ENCODE data around the gene GP5. TPM values are rescaled to one million over a fixed set of nuclear protein-coding genes. Genes with fewer than 3 reads are reported as not detected.
A peak's percentile ranks its signal among the peaks of the same experiment; 100 is the strongest.

The GP5 gene, protein sequence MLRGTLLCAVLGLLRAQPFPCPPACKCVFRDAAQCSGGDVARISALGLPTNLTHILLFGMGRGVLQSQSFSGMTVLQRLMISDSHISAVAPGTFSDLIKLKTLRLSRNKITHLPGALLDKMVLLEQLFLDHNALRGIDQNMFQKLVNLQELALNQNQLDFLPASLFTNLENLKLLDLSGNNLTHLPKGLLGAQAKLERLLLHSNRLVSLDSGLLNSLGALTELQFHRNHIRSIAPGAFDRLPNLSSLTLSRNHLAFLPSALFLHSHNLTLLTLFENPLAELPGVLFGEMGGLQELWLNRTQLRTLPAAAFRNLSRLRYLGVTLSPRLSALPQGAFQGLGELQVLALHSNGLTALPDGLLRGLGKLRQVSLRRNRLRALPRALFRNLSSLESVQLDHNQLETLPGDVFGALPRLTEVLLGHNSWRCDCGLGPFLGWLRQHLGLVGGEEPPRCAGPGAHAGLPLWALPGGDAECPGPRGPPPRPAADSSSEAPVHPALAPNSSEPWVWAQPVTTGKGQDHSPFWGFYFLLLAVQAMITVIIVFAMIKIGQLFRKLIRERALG
- 0.15 TPM for total RNA-seq (2021; ENCODE audit: unreplicated experiment)
- polyA plus RNA-seq (2012), result 0.01 TPM in 1 of 2 replicates, not detected in the other
- percentile 41 among the genes with signal in this experiment for Bru-seq, nascent RNA
- BruChase-seq, experiment 1, labeled RNA remaining after a 6-hour chase, result percentile 25 among the genes with signal in this experiment
- percentile 25 among the genes with signal in this experiment for BruChase-seq, experiment 2, labeled RNA remaining after a 2-hour chase
- long read RNA-seq, result 0 reads

DNA sequence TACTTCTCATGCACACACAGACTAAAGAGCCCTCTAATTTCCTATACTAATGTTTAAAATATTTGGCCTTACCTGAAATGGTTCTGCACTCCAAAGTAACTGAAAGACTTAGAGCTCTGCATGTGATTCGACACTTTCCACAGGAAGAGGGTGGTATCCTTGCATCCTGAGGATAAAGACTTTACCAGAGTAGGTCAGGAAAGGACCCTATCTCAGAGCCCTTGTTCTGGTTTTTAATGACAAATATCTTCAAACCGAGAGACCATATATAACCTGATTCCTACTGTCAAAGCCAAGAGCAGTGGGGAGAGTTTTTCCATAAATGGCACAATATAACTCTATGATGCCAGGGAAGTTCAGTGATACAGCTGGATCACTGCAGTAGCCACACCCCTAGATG lies at the start of gene GP5:
Gene GP5, minus strand, starts transcription at position 101 of the 400 bp plus-strand sequence. CDS start 984 bp downstream, outside the sequence.
- Histone ChIP-seq H3K9me2 (ENCODE audit: insufficient read depth) (no peaks in the 10 kb centered on the region), H3K4me2 (ENCODE audit: low read length) (no peak within 1 kb of the TSS), H3K9me3 (ENCODE audit: control insufficient read depth in 1 of 2, insufficient read depth in 1 of 2, low read depth in 1 of 2, low read length in 2 of 2) (no peaks in the 10 kb centered on the region), H2AFZ (ENCODE audit: low read depth, low read length, poor library complexity, severe bottlenecking) (no peak within 1 kb of the TSS), H3K27me3 (ENCODE audit: insufficient read depth, low read length) (no peaks in the 10 kb centered on the region), H3K9ac (ENCODE audit: low read length) (no peak within 1 kb of the TSS), H4K20me1 (ENCODE audit: insufficient read depth) (no peaks in the 10 kb centered on the region), H3K4me3 (replicated peaks in 1 of 2; ENCODE audit: low read depth in 1 of 2, low read length in 2 of 2) (no peak within 1 kb of the TSS), H3K4me1 (ENCODE audit: control insufficient read depth in 1 of 2, insufficient read depth in 2 of 2, low read length in 2 of 2) (no peaks in the 10 kb centered on the region; a peak in 1 of 4 replicates), H3K36me3 (ENCODE audit: control insufficient read depth in 1 of 2, insufficient read depth in 2 of 2, low read length in 2 of 2) (0 out of 4 replicates have a peak, but pooled peaks cover 0 to 2% of the 10 kb centered on the region in 2 experiments), H3K79me2 (ENCODE audit: insufficient read depth, low read length) (no peaks in the 10 kb centered on the region), H3K27ac (ENCODE audit: low read depth, low read length) (no peak within 1 kb of the TSS)
- DNase-seq (ENCODE audit: low read depth, low spot score), result no peak
- intact Hi-C loops (cut with micrococcal nuclease), result no loop called here
- BruUV-seq (replicated peaks), result no TSS peak
- POLR2A ChIA-PET, result no interaction called here
- no peak for TF ChIP-seq JUND (IDR thresholded peaks at IDR 0.05)
- TF ChIP-seq MAX (IDR thresholded peaks at IDR 0.05), result no peak
- TF ChIP-seq, protein P1, sequence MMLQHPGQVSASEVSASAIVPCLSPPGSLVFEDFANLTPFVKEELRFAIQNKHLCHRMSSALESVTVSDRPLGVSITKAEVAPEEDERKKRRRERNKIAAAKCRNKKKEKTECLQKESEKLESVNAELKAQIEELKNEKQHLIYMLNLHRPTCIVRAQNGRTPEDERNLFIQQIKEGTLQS (IDR thresholded peaks at IDR 0.05), result no peak
- TF ChIP-seq YY1 (IDR thresholded peaks at IDR 0.05; ENCODE audit: extremely low read depth, insufficient replicate concordance, low read depth, low read length), result no peak
- no peak for TF ChIP-seq POLR2AphosphoS5 (IDR thresholded peaks at IDR 0.05; ENCODE audit: low read depth, low read length)
- TF ChIP-seq SIN3A (IDR thresholded peaks at IDR 0.05; ENCODE audit: low read depth), result no peak
- TF ChIP-seq EGR1 (IDR thresholded peaks at IDR 0.05; ENCODE audit: low read depth), result no peak
- TF ChIP-seq FOSL1 (IDR thresholded peaks at IDR 0.05; ENCODE audit: low read depth), result no peak
- TF ChIP-seq CEBPB (IDR thresholded peaks at IDR 0.05; ENCODE audit: low read depth), result no peak
- no peak for ATAC-seq
- RAD21 ChIA-PET (ENCODE audit: low non-redundant PET in 1 of 2, low total read pairs in 2 of 2, uncharacterized antibody in 2 of 2, unreplicated experiment in 2 of 2), result interaction anchor here in 1 of 2 experiments (0.7 kb wide), 1 partner anchor 183 kb away, joined by 3 read pairs; no protein-coding TSS in a partner anchor
- CTCF ChIA-PET, result no interaction called here
